Measurements from ENCODE around the gene SUCLG2.
"Not testable (repeated sequence)": the region's sequence is repeated elsewhere in the genome, so short reads cannot be mapped to it uniquely, and the experiment has no call there.

Gene SUCLG2

DNA sequence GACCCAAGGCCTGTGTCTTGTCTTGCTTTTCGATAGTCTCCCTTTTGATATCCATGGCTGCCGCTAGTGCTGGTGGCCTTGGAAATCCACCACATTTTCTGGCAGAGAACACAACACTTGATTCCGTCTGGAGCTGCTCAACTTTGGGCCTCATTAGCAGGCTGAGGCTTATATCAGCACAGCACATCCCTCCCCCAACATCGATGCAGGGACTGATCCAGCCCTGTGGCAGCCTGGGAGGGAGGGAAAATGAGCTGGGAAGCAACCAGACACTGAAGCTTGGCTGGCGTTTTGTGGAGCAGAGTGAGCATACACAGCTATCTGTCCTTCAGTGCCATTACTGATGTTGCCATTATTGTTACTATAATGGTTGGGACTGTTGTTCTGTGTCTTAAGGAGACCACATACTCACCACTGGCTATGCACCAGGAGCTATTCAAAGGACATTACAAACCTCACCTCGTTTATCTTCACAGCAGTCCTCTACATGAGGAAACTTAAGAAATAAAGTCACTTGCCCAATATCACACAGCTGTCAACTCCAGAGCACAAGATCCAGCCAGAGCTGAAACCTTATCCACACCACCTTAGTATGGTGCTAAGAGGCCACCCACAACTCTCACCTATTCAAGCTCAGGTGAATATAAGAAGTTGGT is 102.9 kb downstream of the SUCLG2 start:
- no peak for DNase-seq

DNA sequence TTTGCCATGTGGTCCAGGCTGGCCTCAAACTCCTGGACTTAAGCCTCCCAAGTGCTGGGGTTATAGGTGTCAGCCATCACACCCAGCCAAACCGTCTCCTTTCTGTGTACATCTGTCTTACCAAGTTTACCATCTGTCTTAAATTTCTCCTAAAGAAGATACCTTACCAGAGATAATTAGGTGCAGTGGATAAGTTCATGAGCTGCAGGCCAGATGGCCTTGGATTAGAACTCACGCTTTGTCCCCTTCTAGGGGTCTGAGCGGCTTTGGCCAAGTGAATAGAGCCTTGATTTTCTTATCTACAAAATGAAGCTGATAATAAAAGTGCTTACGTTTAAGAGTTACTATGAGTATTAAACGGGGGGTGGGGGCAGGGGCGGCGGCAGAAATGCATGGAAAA is 103.9 kb downstream of the SUCLG2 start:
- no peak for DNase-seq

DNA sequence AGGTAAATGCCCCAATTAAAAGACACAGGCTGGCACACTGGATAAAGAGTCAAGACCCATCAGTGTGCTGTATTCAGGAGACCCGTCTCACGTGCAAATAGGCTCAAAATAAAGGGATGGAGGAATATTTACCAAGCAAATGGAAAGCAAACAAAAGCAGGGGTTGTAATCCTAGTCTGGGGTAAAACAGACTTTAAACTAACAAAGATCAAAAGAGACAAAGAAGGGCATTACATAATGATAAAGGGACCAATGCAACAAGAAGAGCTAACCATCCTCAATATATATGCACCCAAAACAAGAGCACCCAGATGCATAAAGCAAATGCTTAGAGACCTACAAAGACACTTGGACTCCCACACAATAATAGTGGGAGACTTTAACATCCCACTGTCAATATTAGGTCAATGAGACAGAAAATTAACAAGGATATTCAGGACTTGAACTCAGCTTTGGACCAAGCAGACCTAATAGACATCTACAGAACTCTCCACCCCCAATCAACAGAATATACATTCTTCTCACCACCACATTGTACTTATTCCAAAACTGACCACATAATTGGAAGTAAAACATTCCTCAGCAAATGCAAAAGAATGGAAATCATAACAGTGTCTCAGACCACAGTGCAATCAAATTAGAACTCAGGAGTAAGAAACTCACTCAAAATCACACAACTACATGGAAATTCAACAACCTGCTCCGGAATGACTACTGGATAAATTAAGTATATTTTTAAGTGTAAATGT is 111.7 kb downstream of the SUCLG2 start:
- not testable (repeated sequence) for DNase-seq

DNA sequence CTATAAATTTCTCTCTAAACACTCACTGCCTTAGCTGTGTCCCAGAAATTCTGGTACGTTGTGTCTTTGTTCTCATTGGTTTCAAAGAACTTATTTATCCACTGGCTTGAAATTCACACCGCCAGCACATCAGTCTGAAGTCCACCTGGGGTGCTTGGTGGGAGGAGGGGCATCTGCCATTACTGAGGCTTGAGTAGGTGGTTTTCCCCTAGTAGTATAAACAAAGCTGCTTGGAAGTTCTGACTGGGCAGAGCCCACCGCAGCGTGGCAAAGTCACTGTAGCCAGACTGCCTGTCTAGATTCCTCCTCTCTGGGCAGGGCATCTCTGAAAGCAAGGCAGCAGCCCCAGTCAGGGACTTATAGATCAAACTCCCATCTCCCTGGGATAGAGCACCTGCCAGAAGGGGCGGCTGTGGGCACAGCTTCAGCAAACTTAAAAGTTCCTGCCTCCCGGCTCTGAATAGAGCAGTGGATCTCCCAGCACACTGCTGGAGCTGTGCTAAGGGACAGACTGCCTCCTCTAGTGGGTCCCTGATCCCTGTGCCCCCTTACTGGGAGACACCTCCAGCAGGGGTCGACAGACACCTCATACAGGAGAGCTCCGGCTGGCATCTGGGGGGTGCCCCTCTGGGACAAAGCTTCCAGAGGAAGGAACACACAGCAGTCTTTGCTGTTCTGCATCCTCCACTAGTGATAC is 114.1 kb downstream of the SUCLG2 start:
- no peak for DNase-seq

DNA sequence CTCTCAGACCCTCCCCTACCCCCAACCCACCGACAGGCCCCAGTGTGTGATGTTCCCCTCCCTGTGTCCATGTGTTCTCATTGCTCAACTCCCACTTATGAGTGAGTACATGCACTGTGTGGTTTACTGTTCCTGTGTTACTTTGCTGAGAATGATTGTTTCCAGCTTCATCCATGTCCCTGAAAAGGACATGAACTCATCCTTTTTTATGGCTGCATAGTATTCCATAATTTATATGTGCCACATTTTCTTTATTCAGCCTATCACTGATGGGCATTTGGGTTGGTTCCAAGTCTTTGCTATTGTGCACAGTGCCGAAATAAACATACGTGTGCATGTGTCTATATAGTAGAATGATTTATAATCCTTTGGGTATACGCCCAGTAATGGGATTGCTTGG is 117.2 kb downstream of the SUCLG2 start:
- DNase-seq: not testable (repeated sequence)

DNA sequence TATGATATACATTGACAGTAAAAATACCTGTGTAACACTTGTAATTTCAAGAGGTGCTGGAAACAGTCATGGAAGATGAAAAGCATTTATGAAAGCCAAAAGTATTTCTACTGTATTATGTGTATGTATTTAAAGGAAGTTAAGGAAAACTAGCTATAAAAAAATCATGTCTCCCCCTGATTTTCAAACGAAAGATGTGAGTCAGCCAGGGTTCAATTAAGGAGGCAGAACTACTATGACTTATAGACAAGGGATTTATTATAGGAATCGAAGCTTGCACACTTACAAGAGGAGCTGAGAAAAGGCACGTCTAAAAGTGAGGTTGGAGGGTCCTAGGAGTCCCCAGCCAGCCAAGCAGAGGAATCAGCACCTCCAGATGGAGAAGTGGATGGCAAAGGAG is 119.4 kb downstream of the SUCLG2 start:
- DNase-seq: no peak

DNA sequence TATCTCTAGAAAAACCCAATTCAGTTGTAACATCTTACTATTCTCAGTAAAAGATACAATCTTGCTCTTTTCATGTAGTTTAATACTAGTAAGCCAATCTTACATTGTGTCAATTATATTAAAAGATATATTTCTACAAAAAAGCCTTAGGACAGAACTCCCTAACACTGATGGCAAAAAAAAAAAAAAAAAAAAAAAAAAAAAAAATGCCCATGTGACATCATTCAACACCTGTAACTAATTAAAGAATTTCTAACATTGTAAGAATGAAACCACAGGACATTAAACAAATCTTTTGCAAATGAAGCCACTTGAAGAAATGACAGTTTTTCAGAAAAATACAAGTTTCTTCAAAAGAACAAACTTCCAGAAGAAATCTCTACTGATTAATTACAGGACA is 119.8 kb downstream of the SUCLG2 start:
- no peak for DNase-seq

DNA sequence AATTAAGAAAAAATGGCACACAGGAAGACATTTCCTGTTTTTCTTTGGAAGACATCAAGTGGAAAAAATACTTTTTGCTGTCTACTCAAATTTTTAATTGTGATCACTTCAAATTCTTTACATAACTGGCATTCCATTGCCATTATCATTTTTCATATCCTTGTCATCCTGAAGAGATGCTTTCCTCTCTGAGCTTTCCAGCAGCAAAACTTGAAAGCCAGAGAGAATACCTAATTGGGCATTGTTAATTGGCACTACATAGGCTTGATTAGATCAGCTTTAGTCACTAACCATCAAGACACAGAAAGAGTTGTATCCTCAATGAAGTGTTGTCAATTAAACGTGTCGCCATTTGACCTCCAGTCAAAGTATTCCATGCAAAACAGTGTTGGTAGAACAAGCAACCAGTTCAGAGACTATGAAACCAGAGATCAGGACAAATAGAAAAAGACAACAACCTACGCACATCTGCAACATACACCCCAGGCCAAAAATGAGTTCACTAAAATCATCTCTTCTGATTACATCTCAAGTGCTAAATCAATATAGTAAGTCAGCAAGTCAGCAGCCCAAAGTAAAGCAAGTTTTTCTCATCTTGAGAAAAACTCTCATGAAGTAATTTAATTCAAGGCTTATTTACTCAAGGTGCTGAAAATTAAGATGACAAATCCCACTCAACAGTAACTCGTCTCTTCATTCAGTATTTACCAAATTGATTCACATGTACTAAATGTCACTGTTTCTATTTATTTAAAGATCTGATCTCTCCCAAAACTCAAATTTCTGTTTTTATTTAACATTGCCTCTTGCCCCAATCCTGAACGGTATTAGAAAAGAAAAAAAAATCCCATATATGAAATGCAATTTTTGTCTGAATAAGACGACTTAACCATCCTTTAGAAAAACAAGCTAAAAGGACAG is 123.0 kb downstream of the SUCLG2 start:
- no peak for DNase-seq

DNA sequence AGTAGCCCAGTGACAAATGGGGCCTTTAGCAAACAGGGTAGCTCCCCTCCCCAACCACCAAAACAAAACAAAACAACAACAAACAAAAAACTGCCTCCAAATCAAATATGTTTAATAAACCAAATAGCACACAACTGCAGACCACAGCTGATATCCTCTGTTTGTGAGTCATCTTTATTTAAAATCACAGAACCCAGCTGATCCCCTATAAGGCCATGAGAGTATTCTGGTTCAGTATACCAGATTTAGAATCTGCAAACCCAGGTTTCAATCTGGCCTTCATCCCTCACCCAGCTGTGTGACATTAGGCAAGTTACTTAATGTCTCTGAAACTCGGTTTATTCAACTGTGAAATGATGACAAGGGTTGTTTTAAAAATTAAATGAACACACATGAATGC is 124.5 kb downstream of the SUCLG2 start:
- no peak for DNase-seq

DNA sequence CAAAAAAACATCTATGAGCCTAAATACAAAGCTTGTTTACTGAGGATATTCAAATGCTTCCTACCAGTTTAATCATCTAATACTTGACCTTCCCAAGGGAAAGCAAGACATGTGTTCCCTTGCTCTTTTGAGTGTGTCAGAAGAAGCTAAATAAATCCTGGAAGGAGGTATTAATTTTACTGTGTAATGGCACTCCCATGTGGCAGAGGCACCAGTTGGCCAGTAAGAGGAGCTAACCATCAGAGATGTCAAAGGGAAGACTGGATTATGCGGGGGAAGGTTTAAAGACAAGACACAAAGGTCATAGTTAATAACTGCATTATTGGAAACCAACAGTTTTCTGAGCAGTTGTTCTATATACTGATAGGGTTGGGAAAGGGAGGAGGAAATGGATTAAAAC is 125.1 kb downstream of the SUCLG2 start:
- DNase-seq: no peak

DNA sequence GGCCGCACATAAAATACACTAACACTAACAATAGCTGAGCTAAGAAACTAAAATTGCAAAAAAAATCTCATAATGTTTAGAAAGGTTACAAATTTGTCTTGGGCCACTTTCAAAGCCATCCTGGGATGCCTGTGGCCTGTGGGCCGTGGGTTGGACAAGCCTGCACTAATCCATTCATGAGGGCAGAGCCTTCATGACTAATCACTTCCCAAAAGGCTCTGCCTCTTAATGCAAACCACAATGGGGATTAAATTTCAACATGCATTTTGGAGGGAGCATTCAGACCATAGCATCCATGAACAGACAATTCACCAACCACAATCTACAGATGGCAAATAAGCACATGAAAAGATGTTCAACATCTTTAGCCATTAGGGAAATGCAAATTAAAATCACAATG is 128.2 kb downstream of the SUCLG2 start:
- no peak for DNase-seq

DNA sequence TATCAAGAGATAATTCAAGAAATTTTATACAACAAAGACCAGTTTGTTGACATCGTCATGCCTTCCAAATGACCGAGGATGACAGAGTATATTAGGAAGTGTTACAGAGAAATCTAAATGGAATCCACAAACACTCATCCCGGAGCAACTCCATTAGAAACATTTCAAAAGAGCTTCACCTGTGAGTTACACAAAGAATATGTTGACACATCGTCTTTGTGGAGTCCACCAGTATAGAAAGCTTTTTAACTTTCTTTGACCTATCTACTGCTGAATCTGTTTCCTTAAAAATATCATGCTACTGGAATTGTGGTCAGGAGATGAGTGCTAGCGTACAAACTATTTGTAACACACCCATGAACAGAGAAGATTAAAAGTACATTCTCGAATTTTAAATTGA is 130.4 kb downstream of the SUCLG2 start:
- no peak for DNase-seq

DNA sequence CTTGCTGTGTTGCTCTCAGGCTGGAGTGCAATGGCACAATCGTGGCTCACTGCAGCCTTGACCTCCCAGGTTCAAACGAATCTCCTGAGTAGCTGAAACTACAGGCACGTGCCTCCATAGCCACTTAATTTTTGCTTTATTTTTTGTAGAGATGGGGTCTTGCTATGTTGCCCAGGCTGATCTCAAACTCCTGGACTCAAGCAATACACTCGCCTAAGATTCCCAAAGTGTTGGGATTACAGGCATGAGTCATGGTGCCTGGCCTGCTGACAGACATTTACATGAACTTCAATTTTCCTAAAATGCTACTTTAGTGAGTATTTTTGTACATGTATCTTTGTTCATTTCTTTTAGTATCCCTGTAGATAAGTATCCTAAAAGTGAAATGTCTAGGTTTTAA is 132.3 kb downstream of the SUCLG2 start:
- no peak for DNase-seq

DNA sequence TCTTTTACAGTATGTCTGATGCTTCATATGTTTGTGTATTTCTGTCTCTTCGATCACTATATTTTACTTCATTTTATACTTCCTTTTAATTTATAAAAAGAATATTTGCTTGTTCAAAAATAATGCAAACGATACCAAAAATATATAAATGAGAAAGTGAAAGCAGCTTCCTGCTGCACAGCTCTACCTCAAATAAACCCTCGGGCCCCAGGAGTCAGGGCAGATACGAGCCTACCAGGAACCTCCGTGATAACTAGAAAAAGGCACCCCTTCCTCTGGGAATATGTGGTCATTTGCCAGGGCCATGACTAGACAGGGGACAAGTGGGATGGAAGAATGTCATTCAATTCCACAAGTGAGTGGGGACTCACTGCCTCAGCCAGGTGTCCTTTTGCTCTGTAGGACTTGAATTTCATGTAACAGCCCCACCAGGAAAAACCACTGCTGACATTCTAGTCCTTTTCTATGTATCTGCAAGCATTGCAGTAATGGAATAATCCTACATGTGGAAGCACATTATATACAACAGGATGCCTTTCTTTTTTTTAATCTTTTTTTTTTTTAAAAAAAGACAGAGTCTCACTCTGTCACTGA is 133.3 kb downstream of the SUCLG2 start:
- no peak for DNase-seq

DNA sequence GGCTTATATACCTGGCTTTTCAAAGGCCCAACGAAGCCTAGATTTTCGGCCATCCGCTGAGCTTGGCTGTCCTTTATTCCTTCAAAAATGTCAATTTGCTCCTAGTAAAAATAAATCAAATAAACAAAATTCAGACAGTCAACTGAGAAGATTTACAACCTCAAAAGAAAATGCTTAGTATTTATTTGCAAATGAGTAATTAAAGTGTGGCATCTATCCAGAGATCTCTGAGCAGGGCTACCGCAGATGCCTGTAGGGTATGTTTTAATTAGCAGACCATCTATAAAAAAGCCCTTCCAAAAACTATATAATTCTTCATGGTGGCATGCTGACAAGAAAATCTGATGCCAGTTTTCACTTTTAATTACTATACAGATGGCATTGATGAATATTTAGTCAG is 136.2 kb downstream of the SUCLG2 start:
- DNase-seq: no peak

DNA sequence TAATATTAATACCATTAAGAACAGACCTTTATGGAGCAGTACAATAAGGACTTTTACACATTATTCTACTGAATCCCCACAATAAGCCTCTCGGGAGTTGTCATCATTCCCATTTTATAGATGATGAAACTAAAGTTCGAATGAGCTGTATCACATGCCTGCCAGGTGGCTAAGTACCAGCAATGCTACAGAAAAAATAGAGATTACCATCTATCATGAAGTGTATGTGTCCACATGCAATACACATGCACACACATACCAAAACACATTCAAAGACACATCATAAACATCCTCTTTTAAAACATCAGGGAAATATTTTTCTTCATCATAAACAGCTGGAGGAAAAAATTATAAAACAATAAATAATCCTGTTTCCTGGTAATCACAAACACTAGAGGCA is 136.6 kb downstream of the SUCLG2 start:
- DNase-seq: no peak

DNA sequence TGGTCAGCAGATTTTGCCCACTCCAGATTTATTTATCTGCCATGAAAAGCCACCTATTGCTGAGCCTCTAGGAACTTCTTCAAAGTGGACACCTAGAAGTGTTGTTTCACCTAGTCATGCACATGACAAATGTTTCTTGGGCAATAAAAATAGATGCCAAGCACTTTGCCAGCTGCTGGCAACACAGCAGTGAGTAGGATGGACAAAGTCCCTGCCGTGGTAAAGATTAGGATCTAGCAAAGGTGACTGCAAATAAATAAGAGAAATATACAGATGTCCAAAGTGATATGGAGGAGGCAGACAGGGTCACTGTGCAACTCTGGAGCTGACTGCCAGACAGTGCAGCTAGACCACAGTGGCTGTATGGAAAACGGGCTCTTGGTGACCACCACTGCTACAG is 137.9 kb downstream of the SUCLG2 start:
- DNase-seq: no peak

DNA sequence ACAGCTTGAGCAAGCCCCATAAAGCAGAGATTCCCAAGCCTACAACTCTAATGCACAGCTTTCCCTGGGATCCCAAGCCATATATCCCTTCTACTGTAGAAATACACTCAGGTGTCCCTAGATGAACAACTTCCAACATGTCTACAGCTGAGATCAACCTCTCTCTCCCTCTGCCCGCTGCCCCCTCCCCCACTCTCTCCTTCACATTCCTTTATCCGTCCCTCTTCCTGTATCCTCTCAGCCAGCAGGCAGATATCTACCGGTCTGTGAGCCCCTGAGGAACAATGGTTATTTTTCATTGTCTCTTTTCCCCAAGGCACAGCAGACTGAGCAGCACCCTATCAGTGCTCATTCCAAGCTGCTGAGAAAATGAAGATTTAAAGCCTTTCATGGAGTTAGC is 138.6 kb downstream of the SUCLG2 start:
- no peak for DNase-seq

DNA sequence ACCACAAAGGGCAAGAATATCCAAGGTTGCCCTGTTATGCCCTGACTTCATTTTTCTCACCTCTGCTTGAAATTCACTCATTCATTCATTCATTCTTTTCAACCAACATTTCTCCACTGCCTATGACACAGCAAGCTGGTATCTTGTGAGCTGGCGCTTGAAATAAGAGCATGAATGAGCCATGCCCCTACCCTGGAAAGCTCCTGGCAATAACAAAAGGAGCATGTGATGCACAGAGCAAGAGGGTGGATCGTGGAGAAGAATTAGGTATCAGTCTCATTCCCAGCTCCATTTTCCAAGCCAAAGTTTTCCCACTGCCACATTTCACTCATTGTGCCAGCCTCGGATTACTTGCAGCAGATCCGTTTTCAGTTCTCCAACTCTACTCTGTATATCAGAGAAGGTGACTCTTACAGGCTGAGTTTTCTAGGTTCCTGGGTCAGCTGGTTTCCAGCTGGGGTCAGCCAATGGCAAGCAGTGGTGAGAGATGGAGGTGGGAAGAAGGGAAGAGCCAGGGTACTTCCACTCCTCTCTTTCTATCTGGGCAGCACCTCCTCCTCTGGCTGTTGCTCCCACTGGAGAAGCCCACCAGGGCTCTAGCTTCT is 144.8 kb downstream of the SUCLG2 start:
- DNase-seq: no peak

DNA sequence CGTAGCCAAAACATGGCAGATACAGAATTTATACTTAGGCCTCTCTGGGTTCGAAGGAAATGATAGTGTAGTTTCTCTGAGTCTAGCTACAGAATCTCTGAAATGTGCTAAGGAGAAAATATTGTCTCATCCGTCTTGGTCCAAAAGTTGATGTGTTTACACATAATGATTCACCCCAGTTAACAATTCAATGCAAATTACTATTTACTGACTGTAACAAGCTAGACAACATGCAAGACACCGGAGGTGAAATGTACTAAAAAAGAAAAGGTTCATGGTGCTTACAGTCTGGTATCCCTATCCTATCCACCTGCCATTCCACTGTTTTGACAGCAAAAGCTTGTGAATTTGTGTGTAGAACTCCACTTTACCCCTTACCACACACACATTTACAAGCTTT is 146.8 kb downstream of the SUCLG2 start:
- DNase-seq: no peak

DNA sequence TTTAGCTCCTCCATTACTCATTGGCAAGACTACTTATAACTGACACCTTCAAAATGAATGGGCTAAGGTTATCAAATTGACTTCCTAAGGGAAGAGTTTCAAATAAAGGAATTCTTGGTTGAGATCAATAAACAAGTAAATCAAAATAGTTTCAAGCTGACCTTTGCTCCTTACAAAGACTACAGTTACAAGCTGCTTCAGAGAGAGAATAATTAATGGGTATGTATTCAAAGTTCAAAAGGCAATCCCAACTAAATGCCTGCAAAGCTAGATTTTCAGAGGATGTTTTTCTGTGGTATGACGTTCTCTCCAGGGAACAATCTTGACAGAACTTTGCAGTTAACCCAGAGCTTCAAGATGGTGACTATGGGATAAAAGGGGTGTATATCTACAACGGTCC is 153.7 kb downstream of the SUCLG2 start:
- DNase-seq: no peak

DNA sequence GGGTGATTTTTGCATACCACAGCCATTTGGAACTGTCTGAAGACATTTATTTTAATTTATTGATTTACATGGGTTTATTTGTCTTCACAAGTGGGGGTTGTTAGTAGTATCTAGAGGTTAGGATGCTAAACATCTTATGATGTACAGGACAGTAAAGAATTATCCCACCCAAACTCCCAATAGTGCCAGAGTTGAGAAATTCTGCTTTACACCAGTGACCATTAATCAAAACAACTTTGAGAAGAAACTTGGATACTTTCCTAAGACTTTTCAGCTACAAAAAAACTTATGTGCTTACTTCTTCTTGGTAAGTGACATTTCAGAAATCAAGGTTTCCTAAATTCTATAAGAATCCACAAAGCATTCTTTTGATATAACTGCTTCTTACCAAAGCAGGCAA is 156.7 kb downstream of the SUCLG2 start:
- no peak for DNase-seq

Data from T-helper 9 cell (primary cell).